GM21423 (cell line): ENCODE measurements around the gene HMGXB3.

Source experiments
- ATAC-seq: cut with Tn5 transposase; IDR thresholded peaks from one replicate; pipeline ENCODE4 v1.9.1; 2021; ENCODE audit warnings: mild to moderate bottlenecking, moderate library complexity; ENCODE audit not compliant: unreplicated experiment

HMGXB3 gene

GRCh38 chr5:150065886-150066285 lies 65.3 kb downstream of the HMGXB3 start:
- no peak for ATAC-seq

GRCh38 chr5:150066436-150066835 lies 65.9 kb downstream of the HMGXB3 start:
- ATAC-seq, result no peak

- ATAC-seq, result peak; percentile 50
Measured at GRCh38 chr5:150066901-150067396, 66.4 kb downstream of the HMGXB3 start.

GRCh38 chr5:150067405-150067960 lies 66.9 kb downstream of the HMGXB3 start:
- peak; percentile 16 for ATAC-seq

- ATAC-seq, result no peak
Measured at GRCh38 chr5:150068071-150068470, 67.5 kb downstream of the HMGXB3 start.

- no peak for ATAC-seq
Measured at GRCh38 chr5:150068472-150068871, 67.9 kb downstream of the HMGXB3 start.

GRCh38 chr5:150068961-150069645 lies 68.6 kb downstream of the HMGXB3 start:
- no peak for ATAC-seq

- no peak for ATAC-seq
Measured at GRCh38 chr5:150069672-150070627, 69.4 kb downstream of the HMGXB3 start.

- ATAC-seq, result no peak
Measured at GRCh38 chr5:150070821-150071220, 70.3 kb downstream of the HMGXB3 start.

- ATAC-seq, result no peak
Measured at GRCh38 chr5:150073086-150073625, 72.6 kb downstream of the HMGXB3 start.

GRCh38 chr5:150073677-150074076 lies 73.1 kb downstream of the HMGXB3 start:
- ATAC-seq, result no peak

GRCh38 chr5:150075233-150075632 lies 74.7 kb downstream of the HMGXB3 start:
- ATAC-seq, result no peak

GRCh38 chr5:150075806-150076205 lies 75.3 kb downstream of the HMGXB3 start:
- ATAC-seq, result no peak

GRCh38 chr5:150077060-150077459 lies 76.5 kb downstream of the HMGXB3 start:
- ATAC-seq, result no peak

GRCh38 chr5:150077996-150078801 lies 77.7 kb downstream of the HMGXB3 start:
- no peak for ATAC-seq

- ATAC-seq, result no peak
Measured at GRCh38 chr5:150078802-150079689, 78.5 kb downstream of the HMGXB3 start.

- ATAC-seq, result no peak
Measured at GRCh38 chr5:150079909-150080461, 79.4 kb downstream of the HMGXB3 start.

- no peak for ATAC-seq
Measured at GRCh38 chr5:150080696-150081435, 80.3 kb downstream of the HMGXB3 start.
